ENCODE measurements around the gene TSPAN5. TPM values are rescaled to one million over a fixed set of nuclear protein-coding genes. Genes with fewer than 3 reads are reported as not detected.

TSPAN5 gene
- total RNA-seq, 1 experiment from 2014 or later: 18.5 TPM

DNA sequence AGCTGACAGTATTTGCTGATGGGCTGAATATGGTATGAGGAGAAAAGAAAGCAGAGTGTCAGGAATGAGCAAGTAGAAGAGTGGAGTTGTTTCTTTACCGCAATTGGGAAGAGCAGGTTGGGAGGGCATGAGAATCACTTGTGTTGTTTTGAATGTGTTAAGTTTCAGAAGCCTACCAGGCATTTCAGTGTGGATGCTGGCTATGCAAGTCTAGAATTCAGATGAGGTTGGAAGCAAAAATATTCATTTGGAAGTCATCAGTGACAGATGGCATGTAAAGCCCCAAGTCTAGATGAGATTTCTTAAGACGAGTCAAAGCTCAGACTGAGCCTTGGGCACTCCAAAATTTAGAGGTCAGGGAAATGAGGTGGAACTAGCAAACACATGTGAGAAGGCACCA, 156.4 kb downstream of the TSPAN5 start:
- H3K9me3 Mint-ChIP-seq (ENCODE audit: unreplicated experiment): no peaks in the 10 kb centered on the region
- TF ChIP-seq, protein P1, sequence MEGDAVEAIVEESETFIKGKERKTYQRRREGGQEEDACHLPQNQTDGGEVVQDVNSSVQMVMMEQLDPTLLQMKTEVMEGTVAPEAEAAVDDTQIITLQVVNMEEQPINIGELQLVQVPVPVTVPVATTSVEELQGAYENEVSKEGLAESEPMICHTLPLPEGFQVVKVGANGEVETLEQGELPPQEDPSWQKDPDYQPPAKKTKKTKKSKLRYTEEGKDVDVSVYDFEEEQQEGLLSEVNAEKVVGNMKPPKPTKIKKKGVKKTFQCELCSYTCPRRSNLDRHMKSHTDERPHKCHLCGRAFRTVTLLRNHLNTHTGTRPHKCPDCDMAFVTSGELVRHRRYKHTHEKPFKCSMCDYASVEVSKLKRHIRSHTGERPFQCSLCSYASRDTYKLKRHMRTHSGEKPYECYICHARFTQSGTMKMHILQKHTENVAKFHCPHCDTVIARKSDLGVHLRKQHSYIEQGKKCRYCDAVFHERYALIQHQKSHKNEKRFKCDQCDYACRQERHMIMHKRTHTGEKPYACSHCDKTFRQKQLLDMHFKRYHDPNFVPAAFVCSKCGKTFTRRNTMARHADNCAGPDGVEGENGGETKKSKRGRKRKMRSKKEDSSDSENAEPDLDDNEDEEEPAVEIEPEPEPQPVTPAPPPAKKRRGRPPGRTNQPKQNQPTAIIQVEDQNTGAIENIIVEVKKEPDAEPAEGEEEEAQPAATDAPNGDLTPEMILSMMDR (IDR thresholded peaks at IDR 0.05; ENCODE audit: unreplicated experiment): no peak
- H3K36me3 Mint-ChIP-seq (ENCODE audit: insufficient read depth, unreplicated experiment): no peaks in the 10 kb centered on the region
- intact Hi-C loops (cut with micrococcal nuclease): no loop called here
- H3K4me1 Mint-ChIP-seq (ENCODE audit: insufficient read depth, unreplicated experiment): no peaks in the 10 kb centered on the region
- ChIA-PET CTCF (interaction anchor here (0.6 kb wide), 1 partner anchor 129 kb away, joined by 3 read pairs; no protein-coding TSS in a partner anchor), POLR2A (no interaction called here)
- no peak overlapping the region for H3K4me3 Mint-ChIP-seq (ENCODE audit: unreplicated experiment)
- BruUV-seq (replicated peaks): no TSS peak
- no peak for DNase-seq (ENCODE audit: unreplicated experiment)
- H3K27ac Mint-ChIP-seq (ENCODE audit: low read depth, unreplicated experiment): no peak overlapping the region
- H3K27me3 Mint-ChIP-seq (ENCODE audit: insufficient read depth, unreplicated experiment): no peaks in the 10 kb centered on the region

DNA sequence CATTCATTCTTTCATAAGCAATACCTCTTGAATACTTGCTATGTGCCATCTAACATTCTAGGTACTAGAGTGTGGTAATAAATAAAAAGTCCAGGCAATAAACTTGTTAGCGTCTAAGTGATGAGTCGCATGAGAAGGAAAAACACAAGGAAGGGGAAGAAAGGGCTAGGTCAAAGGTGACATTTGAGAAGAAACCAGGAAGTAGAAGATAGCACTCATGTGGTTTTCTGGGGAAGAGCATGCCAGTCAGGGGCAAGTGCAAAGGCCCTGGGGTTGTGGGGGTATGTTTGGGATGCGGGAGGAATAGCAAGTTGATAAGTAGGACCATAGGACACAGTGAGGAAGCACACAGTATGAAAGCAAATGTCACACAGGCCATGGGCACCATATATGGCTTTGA, 157.0 kb downstream of the TSPAN5 start:
- POLR2A ChIA-PET: no interaction called here
- no peak for DNase-seq (ENCODE audit: unreplicated experiment)
- intact Hi-C loops (cut with micrococcal nuclease): no loop called here

DNA sequence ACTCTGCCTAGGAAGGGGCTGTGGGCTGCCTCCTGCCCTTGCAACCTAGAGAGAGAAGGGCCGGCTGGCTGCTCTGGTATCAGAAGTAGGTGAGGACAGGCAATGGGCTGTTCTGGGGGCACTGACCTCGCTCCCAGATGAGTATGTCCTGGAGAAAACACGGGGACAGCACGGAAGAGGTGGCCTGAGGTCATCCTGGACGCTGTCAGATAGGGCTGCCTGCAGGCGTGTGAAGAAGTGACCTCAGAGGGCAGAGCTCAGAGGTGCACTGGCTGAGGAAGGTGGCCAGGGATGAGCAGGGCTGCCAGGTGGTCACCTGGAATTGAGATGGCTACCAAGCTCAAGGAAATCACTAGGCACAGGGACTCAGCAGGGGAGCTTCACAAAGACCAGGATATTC, 159.6 kb downstream of the TSPAN5 start:
- no peaks in the 10 kb centered on the region for H3K27me3 Mint-ChIP-seq (ENCODE audit: insufficient read depth, unreplicated experiment)
- H3K27ac Mint-ChIP-seq (ENCODE audit: low read depth, unreplicated experiment): no peak overlapping the region
- DNase-seq (ENCODE audit: unreplicated experiment): no peak
- H3K4me3 Mint-ChIP-seq (ENCODE audit: unreplicated experiment): no peak overlapping the region
- no peaks in the 10 kb centered on the region for H3K9me3 Mint-ChIP-seq (ENCODE audit: unreplicated experiment)
- TF ChIP-seq, protein P1 (IDR thresholded peaks at IDR 0.05; ENCODE audit: unreplicated experiment): no peak
- H3K36me3 Mint-ChIP-seq (ENCODE audit: insufficient read depth, unreplicated experiment): no peaks in the 10 kb centered on the region
- BruUV-seq (replicated peaks): no TSS peak
- ChIA-PET CTCF (interaction anchor here (0.7 kb wide), 1 partner anchor 16 kb away, joined by 3 read pairs; no protein-coding TSS in a partner anchor), POLR2A (interaction anchor here (0.6 kb wide), 1 partner anchor 571 kb away, joined by 3 read pairs; no protein-coding TSS in a partner anchor)
- H3K4me1 Mint-ChIP-seq (ENCODE audit: insufficient read depth, unreplicated experiment): no peaks in the 10 kb centered on the region
- intact Hi-C loops (cut with micrococcal nuclease): no loop called here

More for the DNA sequence above, 157.0 kb downstream of the TSPAN5 start:
- H3K36me3 Mint-ChIP-seq (ENCODE audit: insufficient read depth, unreplicated experiment): no peaks in the 10 kb centered on the region
- no peaks in the 10 kb centered on the region for H3K4me1 Mint-ChIP-seq (ENCODE audit: insufficient read depth, unreplicated experiment)
- TF ChIP-seq, protein P1 (IDR thresholded peaks at IDR 0.05; ENCODE audit: unreplicated experiment): no peak
- H3K27ac Mint-ChIP-seq (ENCODE audit: low read depth, unreplicated experiment): no peak overlapping the region
- BruUV-seq (replicated peaks): no TSS peak
- H3K9me3 Mint-ChIP-seq (ENCODE audit: unreplicated experiment): no peaks in the 10 kb centered on the region
- CTCF ChIA-PET: interaction anchor here (1.2 kb wide), 1 partner anchor 21 kb away, joined by 4 read pairs; no protein-coding TSS in a partner anchor
- H3K4me3 Mint-ChIP-seq (ENCODE audit: unreplicated experiment): no peak overlapping the region
- H3K27me3 Mint-ChIP-seq (ENCODE audit: insufficient read depth, unreplicated experiment): no peaks in the 10 kb centered on the region

DNA sequence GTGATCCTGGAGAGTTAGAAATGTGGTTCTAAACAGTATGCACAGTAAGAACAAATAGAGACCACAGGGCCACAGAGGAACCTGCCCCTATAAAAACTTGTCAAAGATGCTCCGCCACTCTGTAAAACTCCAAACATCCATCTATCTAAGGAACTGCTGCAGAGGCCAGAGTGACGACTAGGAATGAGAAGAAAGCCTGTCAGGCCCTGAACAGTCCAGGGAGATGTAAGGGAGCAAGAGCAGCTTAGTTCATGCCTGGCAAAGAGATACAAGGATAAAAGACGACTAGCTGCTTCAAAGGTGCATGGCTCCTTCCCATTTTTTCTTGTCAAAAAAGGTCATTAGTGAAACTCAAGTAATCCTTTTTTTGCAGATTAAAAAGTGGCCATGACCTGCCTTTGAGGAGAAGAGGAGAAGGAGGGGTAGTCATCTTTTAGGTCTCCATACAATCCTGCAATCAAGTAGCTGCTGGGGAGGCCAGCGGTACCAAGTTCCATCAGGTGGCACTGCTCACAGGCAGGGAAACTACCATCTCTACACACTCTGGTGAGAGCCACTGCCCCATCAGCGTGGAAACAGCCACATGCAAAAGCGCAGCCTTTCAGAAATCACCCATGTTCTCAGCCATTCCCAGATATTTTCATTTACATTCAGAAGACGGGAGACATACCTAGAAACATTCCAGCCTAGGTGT, 162.1 kb downstream of the TSPAN5 start:
- BruUV-seq (replicated peaks): no TSS peak

More for the DNA sequence above, 162.1 kb downstream of the TSPAN5 start:
- TF ChIP-seq, protein P1 (IDR thresholded peaks at IDR 0.05; ENCODE audit: unreplicated experiment): no peak
- Mint-ChIP-seq H3K9me3 (ENCODE audit: unreplicated experiment) (no peaks in the 10 kb centered on the region), H3K4me1 (ENCODE audit: insufficient read depth, unreplicated experiment) (peaks cover 9% of the 10 kb centered on the region), H3K36me3 (ENCODE audit: insufficient read depth, unreplicated experiment) (no peaks in the 10 kb centered on the region), H3K27me3 (ENCODE audit: insufficient read depth, unreplicated experiment) (no peaks in the 10 kb centered on the region), H3K4me3 (ENCODE audit: unreplicated experiment) (no peak overlapping the region), H3K27ac (ENCODE audit: low read depth, unreplicated experiment) (no peak overlapping the region)
- CTCF ChIA-PET: interaction anchor here (1.1 kb wide), 1 partner anchor 10 kb away, joined by 3 read pairs; no protein-coding TSS in a partner anchor
- no peak for DNase-seq (ENCODE audit: unreplicated experiment)
- intact Hi-C loops (cut with micrococcal nuclease): no loop called here
- POLR2A ChIA-PET: no interaction called here

All from MCF 10A (cell line).